GM12875 (cell line): ENCODE data around the gene SERPINA9.
"Not testable (repeated sequence)": the region's sequence is repeated elsewhere in the genome, so short reads cannot be mapped to it uniquely, and the experiment has no call there.

Experiments
- H3K4me3 ChIP-seq: one replicate; pipeline ENCODE4 v1.5.1; 2011; ENCODE audit warnings: low read depth, low read length, control low read depth
- CTCF ChIP-seq: IDR thresholded peaks from 2 replicates; pipeline ENCODE4 v1.5.1; 2011; ENCODE audit warnings: low read depth, mild to moderate bottlenecking, control low read depth, inconsistent platforms, low read length, moderate library complexity, borderline replicate concordance; ENCODE audit not compliant: insufficient read depth

Gene SERPINA9

GRCh38 chr14:94423453-94424056 lies 52.4 kb downstream of the SERPINA9 start:
- peak; percentile 75 for TF ChIP-seq CTCF
- H3K4me3 ChIP-seq, result no peak overlapping the region

- H3K4me3 ChIP-seq, result no peak overlapping the region
- no peak for TF ChIP-seq CTCF
Observed at GRCh38 chr14:94421316-94421715, 54.7 kb downstream of the SERPINA9 start.

GRCh38 chr14:94417497-94418205 lies 58.3 kb downstream of the SERPINA9 start:
- not testable (repeated sequence) for H3K4me3 ChIP-seq
